Measurements from ENCODE around the gene CRELD2.

The CRELD2 gene

DNA sequence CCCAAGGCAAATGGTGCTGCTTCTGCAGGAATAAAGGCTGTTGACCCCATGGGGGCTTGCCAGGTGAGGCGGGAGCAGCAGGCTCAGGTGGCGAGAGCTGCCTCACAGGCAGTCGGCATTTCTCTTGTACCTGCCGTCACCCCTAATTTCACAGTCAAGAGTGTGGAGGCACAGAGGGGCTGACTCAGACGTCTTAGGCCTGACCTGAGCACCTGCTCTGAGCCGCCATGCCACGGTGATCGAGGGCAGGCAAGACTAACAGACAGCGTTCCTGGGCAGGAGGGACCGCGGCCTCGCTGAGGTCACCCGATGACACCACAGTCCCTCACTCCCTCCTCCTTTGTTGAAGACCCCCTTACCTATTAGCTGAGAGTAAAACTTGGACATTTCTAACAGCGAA, 5.4 kb upstream of the CRELD2 start:
- no peak for DNase-seq

DNA sequence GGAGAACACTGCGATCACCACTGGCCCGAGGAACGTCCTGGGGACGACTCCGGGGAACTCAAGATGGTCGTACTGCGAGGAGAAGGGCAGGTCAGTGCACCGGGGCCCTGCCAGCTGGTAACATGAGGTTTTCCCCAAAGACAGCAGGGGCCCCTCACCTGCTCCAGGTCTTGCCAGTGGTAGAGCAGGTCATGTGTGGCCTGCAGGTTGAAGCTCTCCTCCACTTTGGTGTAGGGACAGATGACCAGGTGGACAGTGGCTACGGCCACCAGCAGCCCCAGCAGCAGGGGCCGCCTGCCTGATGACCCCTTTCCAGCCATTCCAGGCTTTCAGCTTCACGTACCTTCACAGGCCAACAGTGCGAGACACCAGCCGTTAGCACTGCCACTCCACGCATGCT, 5.0 kb upstream of the CRELD2 start:
- DNase-seq: no peak

DNA sequence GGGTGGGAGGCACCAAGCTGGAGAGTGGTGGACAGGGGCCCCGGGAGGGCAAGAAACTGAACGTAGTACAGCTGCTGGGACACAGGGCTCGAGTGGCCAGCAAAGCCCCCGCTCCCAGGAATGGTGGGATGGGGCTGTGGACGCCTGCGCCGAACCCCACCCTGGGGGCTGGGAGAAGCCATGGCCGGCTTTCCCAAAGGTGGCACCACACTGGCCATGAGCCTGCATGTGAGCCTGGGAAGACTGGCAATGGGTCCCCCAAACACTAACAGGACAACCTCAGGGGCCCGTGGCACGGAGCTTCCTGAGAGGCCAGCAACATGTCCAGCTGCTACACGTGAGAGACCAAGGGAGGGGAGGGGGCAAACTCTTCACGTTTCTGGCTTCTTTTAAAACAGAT, 4.2 kb upstream of the CRELD2 start:
- no peak for DNase-seq

DNA sequence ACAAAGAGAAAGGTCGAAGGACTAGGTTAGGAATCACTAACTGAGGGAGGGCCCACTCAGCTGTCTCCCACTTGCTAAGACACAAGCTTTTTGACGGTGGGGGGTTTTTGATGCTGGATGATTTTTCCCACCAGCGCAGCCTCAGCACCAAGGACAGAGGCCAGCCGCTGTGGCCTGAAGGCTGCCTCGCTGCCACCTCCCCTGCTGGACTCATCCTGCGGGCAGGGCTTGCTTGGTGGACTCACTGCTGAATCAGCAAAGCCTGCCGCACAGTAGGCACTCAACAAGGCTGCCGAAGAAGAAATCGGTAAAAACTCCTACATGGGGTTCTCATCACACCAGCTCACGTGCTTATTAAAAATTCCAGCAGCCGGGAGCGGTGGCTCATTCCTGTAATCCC, 2.8 kb upstream of the CRELD2 start:
- no peak for DNase-seq

DNA sequence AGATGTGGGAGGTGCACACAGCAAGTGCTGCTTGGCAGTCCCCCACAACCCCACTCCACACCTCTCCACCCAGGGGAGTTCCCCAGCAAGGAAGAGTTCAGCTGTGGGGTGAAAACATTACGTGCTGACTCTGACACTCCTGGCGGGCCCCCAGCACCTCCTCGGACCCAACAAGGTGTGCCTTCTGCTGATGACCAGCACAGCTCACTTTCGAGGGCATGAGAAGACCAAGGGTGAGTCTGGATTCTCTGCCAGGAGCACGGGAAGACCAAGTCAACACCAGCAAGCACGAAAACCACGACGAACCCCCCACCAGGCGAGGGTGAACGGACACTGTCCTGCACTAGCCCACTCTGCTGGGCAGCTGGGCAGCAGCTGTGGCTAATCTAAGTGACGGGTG, 1.6 kb upstream of the CRELD2 start:
- DNase-seq: no peak

DNA sequence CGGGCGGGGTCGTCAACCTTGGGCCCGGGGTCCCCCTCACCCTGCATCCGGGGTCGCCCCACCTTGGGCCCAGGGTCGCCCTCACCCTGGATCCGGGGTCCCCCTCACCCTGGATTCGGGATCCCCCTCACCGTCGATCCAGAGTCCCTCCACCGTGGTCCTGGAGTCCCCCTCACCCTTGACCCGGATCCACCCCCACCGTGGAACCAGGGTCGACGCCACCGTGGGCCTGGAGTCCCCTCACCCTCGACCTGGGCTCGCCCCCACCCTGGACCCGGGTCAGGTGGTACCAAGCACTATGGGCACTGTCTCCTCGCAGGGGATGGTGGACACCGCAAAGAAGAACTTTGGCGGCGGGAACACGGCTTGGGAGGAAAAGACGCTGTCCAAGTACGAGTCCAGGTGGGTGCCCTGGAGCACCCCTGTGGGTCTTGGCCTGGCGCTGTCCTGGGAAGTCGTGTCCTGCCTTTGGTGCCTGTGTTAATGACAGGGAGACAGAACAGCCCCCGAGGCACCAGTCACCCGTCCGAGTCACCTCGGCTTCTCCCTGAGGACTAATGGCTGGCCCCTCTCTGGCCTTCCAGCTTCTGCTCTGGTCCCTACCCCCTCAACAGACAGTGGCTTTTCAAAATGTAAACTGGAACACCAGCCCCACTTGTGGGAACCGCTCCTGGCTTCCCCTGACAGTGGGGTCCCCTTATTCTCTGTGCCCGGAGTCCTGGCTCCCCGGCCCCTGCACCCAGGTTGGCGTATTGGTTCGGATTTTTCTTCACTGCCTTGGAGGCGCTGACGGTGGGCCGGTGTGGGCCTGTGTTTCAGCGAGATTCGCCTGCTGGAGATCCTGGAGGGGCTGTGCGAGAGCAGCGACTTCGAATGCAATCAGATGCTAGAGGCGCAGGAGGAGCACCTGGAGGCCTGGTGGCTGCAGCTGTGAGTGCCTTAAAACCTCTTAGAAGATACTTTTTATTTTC, 762 bp downstream of the CRELD2 start:
- DNase-seq: no peak

- DNase-seq: no peak
These were observed 2.4 kb downstream of the CRELD2 start for GRCh38 chr22:49920859-49921258.

DNA sequence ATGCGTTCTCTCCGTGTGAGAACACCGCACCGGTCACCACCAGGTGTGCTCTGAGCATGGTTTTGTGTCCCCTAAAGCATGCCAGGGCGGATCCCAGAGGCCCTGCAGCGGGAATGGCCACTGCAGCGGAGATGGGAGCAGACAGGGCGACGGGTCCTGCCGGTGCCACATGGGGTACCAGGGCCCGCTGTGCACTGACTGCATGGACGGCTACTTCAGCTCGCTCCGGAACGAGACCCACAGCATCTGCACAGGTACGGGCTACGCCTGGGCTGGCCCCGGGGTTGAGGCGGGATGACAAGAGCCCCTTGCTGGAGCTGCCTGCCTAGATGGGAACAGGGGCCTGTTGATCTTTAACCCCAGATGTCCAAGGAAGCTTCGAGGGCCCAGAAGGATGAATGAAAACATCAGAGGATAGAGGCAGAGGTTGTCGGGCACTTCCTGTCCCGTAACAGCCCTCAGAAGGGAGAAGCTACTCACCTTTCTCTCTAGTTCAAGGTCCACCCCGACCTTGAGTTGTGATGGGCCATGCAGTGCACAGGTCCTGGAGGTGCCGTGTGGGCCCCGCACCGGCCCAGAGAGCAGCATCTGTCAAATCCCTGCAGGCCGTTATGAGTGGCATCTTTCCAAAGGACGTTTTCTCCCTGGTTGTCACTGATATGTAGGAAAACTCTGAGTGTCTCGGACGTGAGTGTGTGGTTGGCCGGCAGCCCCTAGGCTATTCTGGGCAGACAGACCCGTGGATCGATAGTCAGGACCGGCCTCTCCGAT, 3.3 kb downstream of the CRELD2 start:
- DNase-seq: no peak

- no peak for DNase-seq
These were observed 4.0 kb downstream of the CRELD2 start for GRCh38 chr22:49922484-49922883.

GRCh38 chr22:49922926-49923325, 4.5 kb downstream of the CRELD2 start:
- no peak for DNase-seq

DNA sequence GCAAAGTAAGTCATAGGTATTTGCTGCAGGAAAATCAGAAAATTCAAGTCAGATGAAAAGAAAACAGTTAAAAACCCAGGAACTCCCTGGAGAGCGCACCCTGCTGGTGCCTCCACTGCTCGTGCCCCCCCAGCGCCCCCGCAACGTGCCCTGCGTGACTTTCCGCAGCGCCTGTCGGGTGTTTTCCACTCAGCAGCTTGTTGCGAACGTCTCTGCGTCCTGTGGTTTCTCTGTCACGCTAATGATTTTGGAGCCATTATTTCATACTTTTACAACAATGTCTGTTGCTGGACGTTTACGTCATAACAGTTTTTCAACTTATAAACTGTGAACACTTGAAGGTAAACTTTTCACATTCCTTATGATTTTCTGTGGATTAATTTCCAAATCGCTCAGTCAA, 5.0 kb downstream of the CRELD2 start:
- DNase-seq: no peak

GRCh38 chr22:49924113-49924833, 5.8 kb downstream of the CRELD2 start:
- no peak for DNase-seq

GRCh38 chr22:49925525-49926128, 7.2 kb downstream of the CRELD2 start:
- DNase-seq: no peak

- DNase-seq: no peak
These were observed 8.5 kb downstream of the CRELD2 start for GRCh38 chr22:49926916-49927315.

DNA sequence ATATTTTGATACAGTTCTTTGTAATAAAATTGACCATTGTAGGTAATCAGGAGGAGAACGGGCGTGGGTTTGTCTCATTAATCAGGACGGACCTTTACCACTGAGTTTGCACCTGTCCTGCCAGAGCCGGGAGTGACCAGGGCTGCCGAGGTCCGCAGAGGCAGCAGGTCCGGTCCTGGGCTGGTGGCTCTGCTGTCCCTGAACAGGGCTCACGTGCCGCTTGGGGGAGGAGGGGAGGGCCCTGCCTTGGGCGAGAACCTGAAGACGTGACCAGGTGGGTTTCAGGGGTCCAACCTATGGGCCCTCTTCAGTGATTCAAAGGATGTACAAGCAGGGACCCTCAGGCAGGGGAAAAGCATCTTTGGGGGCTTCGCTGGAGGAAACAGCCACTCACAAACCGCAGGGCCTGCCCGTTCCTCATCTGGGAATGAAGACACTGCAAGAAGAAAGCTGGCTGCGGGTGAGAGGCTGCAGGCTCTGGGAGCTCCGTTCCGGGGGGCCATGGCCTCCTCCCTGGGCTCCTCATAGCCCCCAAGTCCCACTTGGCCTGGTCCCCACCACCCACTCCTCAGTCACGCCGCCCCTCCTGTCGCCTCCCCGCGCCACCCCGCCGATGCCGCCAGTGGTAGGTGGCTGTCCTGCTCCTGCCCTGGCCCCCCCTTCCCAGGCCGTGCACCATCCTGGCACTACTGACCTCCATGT, 9.2 kb downstream of the CRELD2 start:
- no peak for DNase-seq

- no peak for DNase-seq
These were observed 9.7 kb downstream of the CRELD2 start for GRCh38 chr22:49928185-49928495.

GRCh38 chr22:49928555-49929210, 10.2 kb downstream of the CRELD2 start:
- no peak for DNase-seq

- peak; percentile 77 for DNase-seq
These were observed 11.0 kb downstream of the CRELD2 start for GRCh38 chr22:49929211-49929979.

DNA sequence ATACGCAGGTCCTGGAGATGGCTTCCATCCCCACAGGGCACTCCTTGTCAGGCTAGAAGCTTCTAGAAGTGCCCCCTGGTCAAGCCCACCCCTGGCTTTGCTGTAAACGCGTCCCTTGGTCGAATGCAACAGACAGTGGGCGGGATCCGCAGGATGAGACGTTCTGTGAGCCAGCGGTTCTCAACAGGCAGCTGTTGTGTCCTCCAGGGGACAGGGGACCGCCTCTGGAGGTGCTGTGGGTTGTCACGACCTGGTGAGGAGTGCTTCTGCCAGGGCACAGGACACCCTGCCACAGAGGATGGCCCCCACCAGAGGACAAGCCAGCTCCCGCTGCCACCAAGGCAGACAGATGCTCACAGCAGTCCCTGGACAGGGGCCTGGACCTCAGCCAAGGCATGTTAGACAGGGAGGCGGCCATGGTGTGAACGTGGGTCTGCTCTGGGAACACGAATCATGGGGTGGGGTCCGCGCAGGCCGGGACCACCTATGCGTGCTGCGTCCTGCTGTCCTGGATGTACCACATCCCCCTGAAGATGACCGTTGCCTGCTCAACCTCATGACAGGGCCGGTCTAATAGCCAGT, 11.7 kb downstream of the CRELD2 start:
- DNase-seq: no peak

DNA sequence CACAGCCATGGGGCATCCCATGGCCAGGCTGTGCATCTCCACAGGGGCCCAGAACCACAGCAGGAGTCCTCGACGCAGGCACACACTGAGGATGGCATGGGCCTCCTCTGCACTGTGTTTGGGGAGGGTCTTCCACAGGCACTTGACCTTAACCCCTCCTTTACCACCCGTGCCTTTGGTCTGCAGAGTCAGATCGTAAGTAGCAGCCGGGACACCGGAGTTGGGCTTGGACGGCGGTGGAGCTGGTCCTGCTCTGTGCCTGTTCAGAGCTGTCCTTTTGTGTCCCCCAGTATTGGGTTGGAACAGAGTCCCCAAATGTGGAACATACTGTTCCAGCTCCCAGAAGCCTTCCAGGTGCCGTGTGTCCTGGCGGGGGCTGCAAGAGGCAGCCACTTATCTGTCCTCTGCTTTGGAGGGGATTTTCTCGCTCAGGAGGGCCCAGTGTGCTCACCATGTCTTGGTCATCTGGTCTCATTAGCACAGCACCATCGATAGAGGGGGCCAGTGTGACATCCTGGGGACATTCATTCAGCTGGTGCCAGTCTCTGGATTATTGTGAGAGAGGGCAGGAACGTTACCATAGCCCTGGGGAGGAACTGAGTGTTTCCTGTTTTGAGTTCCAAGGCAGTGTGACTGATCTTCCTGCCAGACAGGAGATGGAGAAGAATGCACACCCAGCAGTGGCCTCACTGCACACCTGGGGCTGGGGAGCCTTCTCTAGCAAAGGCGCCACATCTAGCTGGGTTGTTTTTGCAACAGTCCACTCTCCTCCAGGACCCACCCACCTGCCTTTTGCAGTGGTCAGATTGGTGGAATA, 12.4 kb downstream of the CRELD2 start:
- DNase-seq: peak; percentile 55

All from eye (tissue), 1 donor.